HG03095 (cell line): ENCODE measurements around the gene PLEKHG5.
"Not testable (repeated sequence)": the region's sequence is repeated elsewhere in the genome, so short reads cannot be mapped to it uniquely, and the experiment has no call there.

Experiments used
- ATAC-seq: cut with Tn5 transposase; IDR thresholded peaks from one replicate; pipeline ENCODE4 v1.9.1; 2021; ENCODE audit warnings: moderate library complexity; ENCODE audit not compliant: unreplicated experiment

The PLEKHG5 gene

DNA sequence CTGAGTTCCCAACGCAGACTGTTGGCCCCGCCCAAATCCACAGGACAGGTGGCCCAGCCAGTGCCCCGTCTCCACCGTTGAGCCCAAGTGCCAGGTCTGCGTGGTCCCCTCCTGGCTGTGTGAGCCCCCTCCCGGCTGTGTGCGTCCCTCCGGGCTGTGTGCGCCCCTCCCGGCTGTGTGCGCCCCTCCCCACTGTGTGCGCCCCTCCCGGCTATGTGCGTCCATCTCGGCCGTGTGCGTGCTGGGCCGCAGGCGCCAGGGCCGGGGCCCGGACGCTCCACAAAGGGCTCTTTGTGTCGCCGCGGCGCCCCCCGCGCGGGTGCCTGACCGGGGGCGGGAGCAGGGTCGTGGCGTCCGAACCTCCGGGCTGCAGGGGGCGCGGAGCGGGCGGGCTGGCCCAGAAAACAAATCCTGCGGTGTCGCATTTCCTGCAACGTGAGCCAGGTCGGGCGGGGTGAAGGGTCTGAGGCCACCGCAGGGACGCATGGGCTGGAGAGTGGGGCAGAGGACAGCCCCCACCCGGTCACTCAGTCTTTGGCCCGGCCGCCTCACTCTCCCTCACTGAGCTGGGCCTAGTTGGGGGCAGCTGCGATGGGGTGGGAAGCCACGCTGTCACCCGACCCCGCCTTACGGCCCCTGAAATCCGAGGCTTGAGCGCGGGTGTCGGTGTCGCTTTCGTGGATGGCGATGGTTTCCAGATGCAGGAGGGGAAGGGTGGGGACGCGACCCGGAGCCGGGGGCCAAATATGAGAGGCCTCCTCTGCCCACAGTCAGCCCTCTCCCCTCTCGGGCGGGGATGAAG is 44.2 kb downstream of the PLEKHG5 start:
- no peak for ATAC-seq

DNA sequence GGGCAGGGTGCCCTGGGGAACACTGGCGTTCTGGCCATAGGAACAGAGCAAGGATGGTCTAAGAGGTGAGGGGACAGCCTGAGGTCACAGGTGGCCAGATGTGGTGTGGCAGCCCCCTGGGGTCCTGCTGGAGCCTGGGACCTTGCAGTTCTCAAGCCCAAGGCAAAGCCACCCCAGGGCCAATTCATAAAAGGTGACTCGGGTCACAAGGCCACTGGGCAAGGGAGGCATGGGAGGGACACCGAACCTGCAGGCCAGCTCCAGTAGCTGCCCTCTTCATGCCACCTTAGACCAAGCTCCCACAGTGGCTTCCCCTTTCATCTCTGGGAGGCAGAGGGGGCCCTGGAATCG is 44.8 kb downstream of the PLEKHG5 start:
- no peak for ATAC-seq

DNA sequence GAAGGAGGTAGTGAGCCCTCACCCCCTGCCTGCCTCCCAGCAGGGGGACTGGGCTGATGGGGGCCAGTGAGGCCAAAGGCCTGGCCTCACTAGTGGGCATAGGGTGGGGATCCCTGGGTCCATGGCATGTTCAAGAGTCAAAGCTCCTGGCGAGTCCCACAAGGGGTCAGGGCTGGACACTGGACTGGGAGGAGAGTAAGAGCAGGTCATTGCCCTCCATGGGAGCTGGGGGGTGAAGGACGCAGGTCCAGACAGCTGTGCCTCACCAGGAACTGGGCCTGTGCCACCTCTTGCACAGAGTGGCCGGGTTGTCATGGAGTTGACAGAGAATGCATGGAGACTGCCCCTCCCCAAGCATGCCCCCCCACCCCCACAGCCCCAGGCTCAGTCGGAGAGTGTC is 45.5 kb downstream of the PLEKHG5 start:
- ATAC-seq, result not testable (repeated sequence)

DNA sequence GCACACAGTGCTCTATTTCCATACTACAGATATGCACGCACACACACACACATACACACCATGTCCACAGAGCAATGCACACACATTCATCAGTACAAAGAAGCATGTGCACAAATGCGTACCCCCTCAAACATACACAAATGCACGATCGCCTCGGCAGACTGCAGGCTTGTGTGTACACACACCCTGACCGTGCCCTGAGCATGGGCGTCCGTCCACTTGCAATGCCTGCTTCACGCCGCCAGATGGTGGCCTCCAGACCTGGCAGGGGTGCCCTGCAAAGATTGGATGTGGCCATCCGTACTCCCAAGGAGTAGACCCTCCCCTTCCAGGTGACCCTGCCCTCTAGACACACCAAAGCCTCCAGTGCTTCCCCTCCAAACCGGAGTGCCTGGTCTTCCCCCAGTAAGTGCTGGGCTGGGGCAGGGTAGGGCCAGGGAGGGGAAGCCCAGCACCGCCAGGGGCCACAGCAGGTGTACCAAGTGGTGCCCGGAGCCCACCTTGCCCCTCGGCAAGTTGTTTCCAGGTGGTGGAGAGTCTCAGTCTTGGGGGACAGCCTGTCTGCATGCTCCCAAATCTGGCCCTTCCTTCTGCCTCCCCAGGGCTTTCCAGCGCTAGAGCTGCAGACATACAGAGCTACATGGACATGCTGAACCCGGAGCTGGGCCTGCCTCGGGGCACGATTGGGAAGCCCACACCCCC is 46.3 kb downstream of the PLEKHG5 start:
- no peak for ATAC-seq

DNA sequence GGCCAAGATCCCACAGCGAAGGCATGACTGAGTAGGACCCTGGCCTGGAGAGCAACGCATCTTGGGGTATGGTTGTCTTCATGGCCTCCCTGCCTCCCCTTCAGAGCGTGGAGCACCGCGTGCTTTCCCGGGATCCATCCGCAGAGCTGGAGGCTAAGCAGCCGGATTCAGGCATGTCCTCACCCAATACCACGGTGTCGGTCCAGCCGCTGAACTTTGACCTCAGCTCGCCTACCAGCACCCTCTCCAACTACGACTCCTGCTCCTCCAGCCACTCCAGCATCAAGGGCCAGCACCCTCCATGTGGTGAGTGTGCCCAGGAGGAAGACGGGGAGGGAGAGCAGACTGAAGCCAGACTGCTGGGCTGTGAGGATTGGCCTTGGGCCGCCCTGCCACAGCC is 47.1 kb downstream of the PLEKHG5 start:
- no peak for ATAC-seq

DNA sequence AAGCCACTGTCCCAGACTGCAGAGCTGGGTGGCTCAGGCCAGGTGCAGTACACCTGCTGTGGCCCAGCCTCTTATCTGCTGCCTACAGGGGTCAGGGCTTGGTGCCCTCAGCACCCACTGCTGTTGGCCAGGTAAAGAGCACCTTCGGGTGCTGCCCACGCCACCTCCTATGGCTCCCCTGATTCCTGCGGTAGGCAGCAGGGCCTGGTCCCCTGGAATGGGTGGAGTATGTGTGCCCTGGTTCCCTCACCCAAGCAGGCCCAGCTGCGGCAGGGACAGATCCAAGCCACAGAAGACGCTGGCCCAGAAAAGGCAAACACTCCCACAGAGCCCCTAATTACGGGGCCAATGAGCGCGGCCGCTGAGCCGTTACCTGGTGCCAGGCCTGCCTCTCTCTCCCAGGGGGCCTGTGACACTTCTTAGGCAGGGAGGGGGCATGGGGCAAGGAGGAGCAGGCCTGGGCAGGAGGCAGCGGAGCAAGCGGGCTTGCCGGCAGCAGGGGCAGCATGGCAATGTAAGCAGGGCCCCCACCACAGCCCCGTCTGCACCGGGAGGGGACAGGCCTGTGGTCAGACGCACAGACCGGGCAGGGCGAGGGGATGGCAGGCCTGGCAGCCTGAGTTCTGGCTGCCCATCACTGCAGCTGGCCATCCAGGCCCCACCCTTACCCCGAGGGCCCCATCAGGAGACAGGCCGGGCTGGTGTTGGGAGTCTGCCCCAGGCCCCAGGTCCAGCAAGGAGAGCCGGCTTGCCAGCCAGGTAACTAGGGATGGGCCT is 47.9 kb downstream of the PLEKHG5 start:
- ATAC-seq, result no peak

DNA sequence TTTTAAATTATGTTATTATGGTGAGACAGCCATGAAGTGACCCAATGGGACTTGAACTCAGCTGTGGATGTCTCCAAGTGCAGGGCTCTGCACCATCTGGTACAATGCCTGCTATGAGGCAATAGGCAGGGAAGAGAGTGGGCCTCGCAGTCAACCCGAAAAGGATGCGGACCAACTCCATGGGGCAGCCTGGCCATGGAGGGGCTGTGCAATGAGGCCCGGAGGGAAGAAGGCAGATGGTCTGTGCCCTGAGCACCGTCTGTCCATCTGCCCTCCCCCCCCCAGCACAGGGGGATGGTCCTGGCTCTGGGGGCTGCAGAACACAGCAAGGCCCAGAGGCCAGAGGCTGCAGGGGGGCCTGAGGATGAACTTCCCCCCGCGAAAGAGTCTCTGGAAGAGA is 49.9 kb downstream of the PLEKHG5 start:
- ATAC-seq, result no peak

DNA sequence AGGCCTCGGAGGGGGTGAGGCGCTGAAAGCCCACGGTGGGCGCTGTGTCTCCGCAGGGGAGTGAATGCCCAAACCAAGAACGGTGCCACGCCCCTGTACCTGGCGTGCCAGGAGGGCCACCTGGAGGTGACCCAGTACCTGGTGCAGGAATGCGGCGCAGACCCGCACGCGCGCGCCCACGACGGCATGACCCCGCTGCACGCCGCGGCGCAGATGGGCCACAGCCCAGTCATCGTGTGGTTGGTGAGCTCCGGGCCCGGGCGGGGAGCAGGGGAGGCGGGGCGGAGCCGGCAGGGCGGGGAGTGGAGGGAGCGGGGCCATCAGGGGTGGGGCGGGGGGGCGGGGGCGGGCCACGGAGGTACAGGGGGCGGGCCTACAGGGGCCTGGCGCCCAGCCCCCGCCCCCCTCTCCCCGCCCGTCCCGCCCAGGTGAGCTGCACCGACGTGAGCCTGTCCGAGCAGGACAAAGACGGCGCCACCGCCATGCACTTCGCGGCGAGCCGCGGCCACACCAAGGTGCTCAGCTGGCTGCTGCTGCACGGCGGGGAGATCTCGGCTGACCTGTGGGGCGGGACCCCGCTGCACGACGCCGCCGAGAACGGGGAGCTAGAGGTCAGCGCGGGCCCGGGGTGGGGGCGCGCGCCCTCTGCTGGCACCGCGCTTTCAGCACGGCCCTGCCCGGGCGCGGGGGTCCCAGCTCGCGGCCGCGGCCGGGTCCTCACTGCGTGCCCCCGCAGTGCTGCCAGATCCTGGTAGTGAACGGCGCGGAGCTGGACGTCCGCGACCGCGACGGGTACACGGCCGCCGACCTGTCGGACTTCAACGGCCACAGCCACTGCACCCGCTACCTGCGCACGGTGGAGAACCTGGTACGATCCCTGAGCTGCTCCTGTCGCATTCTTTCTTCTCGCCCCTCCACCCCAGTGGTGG is 51.0 kb downstream of the PLEKHG5 start:
- no peak for ATAC-seq

DNA sequence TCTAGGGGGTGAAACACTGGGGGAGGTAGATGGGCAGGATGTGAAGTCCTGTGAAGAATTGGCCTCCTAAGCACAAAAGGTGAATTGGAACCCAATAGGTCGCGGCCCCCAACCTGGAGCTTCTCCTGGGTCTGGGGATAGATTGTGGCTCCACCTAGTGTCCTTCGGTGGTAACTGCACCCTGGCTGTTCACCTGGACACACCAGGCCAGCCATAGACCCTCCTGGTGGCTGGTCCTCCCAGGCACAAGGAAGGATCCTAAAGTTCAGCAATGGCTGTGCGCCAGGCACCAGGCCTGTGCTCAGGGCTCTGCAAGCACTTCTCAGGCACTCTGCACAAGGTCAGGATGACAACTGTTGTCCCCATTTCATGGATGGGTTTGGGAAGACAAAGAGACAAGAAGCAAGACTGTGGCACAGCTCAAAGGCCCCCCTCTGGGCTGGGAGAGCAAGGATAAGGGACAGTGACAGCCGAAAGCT is 53.4 kb downstream of the PLEKHG5 start:
- no peak for ATAC-seq

DNA sequence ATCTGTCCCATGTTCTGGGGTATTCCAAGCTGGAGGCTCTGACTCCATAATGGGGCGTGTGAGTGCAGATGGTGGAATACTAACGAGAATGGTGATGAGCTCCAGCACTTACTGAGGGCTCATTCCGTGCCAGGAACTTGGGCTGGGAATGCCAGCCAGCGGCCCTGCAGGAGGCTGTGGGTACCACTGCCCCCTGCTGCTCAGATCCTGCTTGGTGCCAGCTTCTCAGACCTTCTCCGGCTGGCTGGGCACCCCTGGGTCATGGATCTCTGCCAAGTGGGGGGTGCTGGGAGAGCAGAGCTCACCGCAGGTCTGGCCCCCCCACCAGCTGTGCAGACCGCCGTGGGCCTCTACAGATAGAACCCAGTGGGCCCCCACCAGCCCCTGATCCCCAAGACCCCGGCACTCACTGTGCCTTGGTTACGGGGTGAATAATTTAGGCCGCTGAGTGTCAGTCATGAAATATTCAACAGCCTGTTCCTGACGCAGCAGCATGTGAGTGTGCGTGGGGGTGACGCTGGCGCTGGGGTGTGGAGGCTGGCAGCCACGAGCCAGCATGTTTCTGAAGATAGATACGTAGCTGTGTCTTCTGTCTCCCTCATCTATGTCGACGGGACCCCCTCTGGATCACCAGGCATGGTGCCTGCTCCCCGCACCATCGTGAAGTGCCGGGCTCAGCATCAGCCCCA is 54.3 kb downstream of the PLEKHG5 start:
- not testable (repeated sequence) for ATAC-seq

DNA sequence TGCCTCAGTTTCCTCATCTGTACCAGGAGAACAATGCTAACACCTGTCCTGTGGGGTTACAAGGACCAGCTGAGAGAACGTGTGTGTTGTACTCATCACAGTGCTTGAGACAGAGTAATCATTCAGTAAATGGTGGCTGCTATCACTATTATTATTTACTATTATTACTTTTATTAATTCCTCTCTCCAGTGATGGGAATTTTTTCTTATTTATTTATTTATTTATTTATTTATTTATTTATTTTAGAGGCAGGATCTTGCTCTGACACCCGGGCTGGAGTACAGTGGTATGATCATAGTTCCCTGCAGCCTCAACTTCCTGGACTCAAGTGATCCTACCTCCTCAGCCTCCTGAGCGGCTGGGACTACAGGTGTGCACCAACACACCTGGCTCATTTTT is 55.2 kb downstream of the PLEKHG5 start:
- ATAC-seq, result not testable (repeated sequence)

DNA sequence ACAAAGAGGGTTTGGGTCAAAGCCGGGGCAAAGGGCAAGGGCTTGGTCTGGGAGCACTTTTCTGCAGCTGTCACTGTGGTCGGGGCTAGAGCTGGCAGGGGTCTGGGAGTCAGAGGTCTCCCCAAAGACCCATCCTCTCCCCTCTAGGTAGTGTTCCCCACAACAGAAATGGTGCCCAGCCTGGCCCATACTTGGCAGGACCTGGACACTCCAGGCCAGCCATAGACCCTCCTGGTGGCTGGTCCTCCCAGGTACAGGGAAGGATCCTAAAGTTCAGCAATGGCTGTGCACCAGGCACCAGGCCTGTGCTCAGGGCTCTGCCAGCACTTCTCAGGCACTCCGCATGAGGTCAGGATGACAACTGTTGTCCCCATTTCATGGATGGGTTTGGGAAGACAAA is 55.9 kb downstream of the PLEKHG5 start:
- no peak for ATAC-seq

DNA sequence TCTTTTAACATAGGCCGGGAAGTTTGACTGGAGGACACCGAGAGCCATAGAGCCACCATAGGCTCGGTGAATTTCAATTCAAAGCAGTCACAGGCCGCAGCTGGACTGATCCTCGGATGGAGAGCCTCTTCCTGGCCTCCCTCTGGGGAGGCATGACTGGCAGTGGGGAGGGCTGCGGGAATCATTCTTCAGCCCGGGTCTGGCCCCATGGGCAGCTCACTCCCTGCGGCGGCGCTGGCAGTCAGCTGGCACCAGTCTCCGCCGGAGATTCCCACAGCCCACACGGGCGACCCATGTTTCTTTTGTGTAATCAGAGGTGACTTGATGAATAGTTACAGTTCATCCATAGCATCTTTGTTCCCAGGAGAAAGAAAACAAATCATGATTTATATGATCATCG is 56.3 kb downstream of the PLEKHG5 start:
- ATAC-seq, result no peak

DNA sequence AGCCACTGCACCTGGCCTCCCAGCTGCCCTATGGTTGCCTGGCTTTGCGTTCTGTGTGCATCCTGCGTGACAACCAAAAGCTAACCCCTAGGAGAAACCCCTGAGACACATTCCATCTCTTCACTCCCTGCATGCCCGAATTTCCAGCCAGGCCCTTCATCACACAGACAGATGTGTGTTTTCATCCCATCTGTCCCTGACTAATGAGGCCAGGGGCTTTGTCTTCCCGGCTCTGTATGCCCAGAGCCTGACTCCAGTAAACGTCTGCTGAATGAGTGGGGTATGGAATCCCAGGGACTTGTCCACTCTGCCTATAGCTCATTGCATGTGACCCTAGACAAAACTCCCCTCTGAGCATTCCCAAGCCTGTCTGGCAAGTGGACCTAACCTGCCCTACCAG is 57.3 kb downstream of the PLEKHG5 start:
- ATAC-seq, result no peak

DNA sequence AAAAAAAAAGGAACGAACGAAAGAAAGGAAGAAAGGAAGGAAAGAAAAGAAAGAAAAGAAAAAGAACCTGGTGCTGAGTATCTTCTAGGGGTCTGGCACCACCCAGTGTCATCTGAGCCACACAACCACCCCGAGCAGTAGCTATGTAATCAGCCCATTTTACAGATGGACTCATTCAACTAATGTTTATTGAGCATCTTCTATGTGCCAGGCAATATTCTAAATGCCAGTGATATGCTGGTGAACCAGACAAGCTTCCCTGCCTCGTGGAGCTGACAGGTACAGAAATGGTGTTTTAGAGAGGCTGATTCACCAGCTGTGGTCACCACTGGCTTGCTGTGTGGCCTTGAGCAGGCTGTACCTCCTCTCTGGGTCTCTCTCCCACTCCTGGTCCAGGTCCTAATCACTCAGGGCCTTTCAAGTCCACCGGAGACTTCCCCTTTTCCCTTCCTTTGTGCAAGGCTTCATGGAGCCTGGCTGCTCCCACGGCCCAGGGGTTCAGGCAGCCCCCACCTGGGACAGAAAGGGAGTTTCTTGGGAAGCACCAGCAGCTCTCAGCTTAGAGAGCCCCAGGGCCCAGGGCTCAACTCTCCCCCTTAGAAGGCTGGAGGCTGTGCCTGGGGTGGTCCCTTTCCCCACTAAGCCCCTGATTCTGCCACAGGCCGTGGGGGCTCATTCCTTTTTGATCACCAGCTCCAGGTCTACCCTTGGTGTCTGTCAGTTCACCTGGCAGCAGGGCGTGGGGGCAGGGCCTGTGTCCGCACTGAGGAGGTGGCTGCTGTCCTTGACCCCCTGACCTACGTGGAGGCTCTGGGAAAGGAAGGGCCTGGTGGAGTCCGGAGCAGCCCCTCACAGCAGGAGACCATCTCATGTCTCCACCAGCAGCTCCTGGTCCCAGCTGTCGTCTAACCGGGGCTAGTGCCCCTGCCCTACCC is 59.6 kb downstream of the PLEKHG5 start:
- ATAC-seq, result not testable (repeated sequence)

DNA sequence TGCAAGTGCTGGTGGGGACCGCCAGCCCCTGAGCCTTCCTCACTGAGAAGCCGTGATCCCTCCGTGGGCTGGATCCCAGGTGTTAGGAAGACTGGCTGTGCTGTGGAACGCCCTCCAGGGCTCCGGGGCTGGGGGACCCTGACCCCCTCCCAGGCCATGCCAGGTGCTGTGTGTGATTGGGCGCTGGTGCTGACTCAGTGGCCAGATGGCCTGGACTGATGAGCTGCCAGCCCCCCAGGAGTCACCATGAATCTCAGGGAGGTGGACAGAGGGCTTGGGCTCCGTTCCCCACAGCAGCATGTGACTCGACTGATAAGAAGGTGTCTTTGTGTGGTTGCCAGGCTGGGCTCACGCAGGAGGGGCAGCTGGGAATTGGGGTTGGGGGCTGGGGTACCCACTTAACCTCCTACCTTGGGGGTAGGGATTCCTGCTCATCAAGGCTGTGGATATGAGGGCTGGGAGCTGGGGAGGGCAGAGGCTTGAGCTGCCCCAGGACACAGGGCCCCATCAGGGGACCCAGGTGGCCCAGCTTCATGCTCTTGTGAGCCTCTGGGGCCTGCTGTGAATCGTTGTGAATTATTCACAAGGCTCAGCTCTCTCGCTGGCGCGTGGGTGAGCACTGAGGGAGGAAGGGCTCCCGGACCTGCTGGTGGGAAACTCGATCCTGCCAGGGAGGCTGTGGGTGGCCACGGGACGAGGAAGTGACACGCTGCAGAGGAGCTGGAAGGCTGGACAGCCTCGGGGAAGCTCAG is 61.6 kb downstream of the PLEKHG5 start:
- ATAC-seq, result not testable (repeated sequence)

DNA sequence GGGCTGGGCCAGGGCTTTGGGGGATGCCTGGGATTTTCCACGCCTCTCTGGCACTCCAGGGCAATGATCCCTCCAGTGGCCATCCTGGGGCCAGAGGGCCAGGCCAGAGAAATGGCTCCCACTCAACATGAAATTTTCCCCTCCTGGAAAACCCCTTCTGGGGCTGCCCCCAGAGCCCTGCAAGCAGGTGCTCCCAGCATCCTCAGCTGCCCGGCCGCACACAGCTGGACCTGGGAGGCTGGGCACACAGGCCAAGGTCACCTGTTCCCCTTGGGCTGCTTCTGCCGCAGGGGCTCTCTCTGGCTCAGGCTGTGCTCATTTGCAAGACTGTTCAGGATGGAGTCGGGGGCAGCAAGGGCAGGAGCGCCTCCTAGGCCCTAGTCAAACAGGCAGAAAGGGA is 63.0 kb downstream of the PLEKHG5 start:
- not testable (repeated sequence) for ATAC-seq
